ENCODE data around the gene GCK. TPM values are rescaled to one million over a fixed set of nuclear protein-coding genes. Genes with fewer than 3 reads are reported as not detected.

GCK gene
- total and polyA plus RNA-seq, 2 of the 13 experiments (the other 11 are each of a cell fraction or from before 2014, with no cell fraction given) = not detected

GRCh38 chr7:44216521-44217222 lies 27.4 kb upstream of the GCK start:
- Histone ChIP-seq H3K79me2 (ENCODE audit: insufficient read depth, low read length) (no peaks in the 10 kb centered on the region), H2AFZ (ENCODE audit: low read length) (no peak overlapping the region), H3K36me3 (replicated peaks in 1 of 2; ENCODE audit: control insufficient read depth in 1 of 2, insufficient read depth in 2 of 2, low read length in 2 of 2) (peaks cover 2 to 11% of the 10 kb centered on the region in 2 experiments; a peak in 4 of 5 replicates), H3K9ac (ENCODE audit: insufficient read depth, low read depth, low read length) (no peak overlapping the region), H3K9me3 (ENCODE audit: low read length) (no peaks in the 10 kb centered on the region), H3K4me3 (replicated peaks in 1 of 3; ENCODE audit: insufficient read depth in 1 of 3, low read depth in 2 of 3, low read length in 3 of 3) (no peak overlapping the region), H4K20me1 (ENCODE audit: insufficient read depth, low read length) (no peaks in the 10 kb centered on the region), H3K27ac (ENCODE audit: extremely low read length, insufficient read depth, low read length) (no peak overlapping the region), H3K4me1 (ENCODE audit: insufficient read depth, low read length) (peaks cover 35% of the 10 kb centered on the region), H3K4me2 (ENCODE audit: low read depth, low read length) (peak overlapping the region; percentile 18; the same call in 1 of the 2 replicates), H3K27me3 (ENCODE audit: control insufficient read depth in 1 of 2, insufficient read depth in 2 of 2, low read length in 2 of 2) (peaks cover 1 to 5% of the 10 kb centered on the region in 2 experiments; a peak in 1 of 5 replicates)
- no peak for FAIRE-seq
- WGBS (ENCODE audit: low lambda C conversion rate) = 55% methylated on average over 8 of the region's 13 CpGs
- intact Hi-C loops (cut with micrococcal nuclease; ENCODE audit: unreplicated experiment) = no loop called here
- no TSS peak for BruUV-seq (replicated peaks)
- DNase-seq (ENCODE audit: low spot score) = no peak
- in situ Hi-C loops (cut with HindIII; ENCODE audit: extremely low pct_ligation_motif_present, low pct_unique_long_range_greater_than_20kb) = no loop called here
- POLR2A ChIA-PET = interaction anchor here (1.4 kb wide), 1 partner anchor 15 kb away, joined by 6 read pairs; the partner anchor contains the start of gene YKT6
- no peak for ATAC-seq
- CTCF ChIA-PET (ENCODE audit: low intra/inter-chr PET ratio, low total read pairs) = no interaction called here
- TF ChIP-seq CREB1 (IDR thresholded peaks at IDR 0.05) (no peak), CREB1 (CRISPR knock-in tag; IDR thresholded peaks at IDR 0.05) (no peak), ZBTB26 (CRISPR knock-in tag; IDR thresholded peaks at IDR 0.05; ENCODE audit: borderline replicate concordance) (no peak), MXD4 (CRISPR knock-in tag; IDR thresholded peaks at IDR 0.05) (no peak), CC2D1A (CRISPR knock-in tag; IDR thresholded peaks at IDR 0.05) (no peak), FUBP1 (CRISPR knock-in tag; IDR thresholded peaks at IDR 0.05; ENCODE audit: borderline replicate concordance) (no peak), SAFB2 (CRISPR knock-in tag; IDR thresholded peaks at IDR 0.05; ENCODE audit: borderline replicate concordance, low read depth) (no peak), MED1 (CRISPR knock-in tag; IDR thresholded peaks at IDR 0.05) (no peak)
- TF ChIP-seq, protein P1, sequence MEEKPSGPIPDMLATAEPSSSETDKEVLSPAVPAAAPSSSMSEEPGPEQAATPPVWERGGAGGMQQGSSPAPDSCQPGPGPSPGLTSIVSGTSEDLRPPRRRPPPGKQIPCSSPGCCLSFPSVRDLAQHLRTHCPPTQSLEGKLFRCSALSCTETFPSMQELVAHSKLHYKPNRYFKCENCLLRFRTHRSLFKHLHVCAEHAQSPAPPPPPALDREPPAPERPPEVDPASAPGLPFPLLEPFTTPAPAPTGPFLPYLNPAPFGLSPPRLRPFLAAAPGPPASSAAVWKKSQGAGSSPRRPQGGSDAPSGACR (CRISPR knock-in tag; IDR thresholded peaks at IDR 0.05) = no peak
- TF ChIP-seq, protein P2, sequence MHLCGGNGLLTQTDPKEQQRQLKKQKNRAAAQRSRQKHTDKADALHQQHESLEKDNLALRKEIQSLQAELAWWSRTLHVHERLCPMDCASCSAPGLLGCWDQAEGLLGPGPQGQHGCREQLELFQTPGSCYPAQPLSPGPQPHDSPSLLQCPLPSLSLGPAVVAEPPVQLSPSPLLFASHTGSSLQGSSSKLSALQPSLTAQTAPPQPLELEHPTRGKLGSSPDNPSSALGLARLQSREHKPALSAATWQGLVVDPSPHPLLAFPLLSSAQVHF (CRISPR knock-in tag; IDR thresholded peaks at IDR 0.05) = no peak
- TF ChIP-seq, protein P3, sequence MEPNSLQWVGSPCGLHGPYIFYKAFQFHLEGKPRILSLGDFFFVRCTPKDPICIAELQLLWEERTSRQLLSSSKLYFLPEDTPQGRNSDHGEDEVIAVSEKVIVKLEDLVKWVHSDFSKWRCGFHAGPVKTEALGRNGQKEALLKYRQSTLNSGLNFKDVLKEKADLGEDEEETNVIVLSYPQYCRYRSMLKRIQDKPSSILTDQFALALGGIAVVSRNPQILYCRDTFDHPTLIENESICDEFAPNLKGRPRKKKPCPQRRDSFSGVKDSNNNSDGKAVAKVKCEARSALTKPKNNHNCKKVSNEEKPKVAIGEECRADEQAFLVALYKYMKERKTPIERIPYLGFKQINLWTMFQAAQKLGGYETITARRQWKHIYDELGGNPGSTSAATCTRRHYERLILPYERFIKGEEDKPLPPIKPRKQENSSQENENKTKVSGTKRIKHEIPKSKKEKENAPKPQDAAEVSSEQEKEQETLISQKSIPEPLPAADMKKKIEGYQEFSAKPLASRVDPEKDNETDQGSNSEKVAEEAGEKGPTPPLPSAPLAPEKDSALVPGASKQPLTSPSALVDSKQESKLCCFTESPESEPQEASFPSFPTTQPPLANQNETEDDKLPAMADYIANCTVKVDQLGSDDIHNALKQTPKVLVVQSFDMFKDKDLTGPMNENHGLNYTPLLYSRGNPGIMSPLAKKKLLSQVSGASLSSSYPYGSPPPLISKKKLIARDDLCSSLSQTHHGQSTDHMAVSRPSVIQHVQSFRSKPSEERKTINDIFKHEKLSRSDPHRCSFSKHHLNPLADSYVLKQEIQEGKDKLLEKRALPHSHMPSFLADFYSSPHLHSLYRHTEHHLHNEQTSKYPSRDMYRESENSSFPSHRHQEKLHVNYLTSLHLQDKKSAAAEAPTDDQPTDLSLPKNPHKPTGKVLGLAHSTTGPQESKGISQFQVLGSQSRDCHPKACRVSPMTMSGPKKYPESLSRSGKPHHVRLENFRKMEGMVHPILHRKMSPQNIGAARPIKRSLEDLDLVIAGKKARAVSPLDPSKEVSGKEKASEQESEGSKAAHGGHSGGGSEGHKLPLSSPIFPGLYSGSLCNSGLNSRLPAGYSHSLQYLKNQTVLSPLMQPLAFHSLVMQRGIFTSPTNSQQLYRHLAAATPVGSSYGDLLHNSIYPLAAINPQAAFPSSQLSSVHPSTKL (CRISPR knock-in tag; IDR thresholded peaks at IDR 0.05) = no peak
- TF ChIP-seq, protein P4, sequence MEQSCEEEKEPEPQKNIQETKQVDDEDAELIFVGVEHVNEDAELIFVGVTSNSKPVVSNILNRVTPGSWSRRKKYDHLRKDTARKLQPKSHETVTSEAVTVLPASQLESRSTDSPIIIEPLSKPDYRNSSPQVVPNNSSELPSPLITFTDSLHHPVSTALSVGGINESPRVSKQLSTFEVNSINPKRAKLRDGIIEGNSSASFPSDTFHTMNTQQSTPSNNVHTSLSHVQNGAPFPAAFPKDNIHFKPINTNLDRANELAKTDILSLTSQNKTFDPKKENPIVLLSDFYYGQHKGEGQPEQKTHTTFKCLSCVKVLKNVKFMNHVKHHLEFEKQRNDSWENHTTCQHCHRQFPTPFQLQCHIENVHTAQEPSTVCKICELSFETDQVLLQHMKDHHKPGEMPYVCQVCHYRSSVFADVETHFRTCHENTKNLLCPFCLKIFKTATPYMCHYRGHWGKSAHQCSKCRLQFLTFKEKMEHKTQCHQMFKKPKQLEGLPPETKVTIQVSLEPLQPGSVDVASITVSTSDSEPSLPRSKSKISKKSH (CRISPR knock-in tag; IDR thresholded peaks at IDR 0.05; ENCODE audit: borderline replicate concordance) = no peak

Data from HepG2 (cell line).